Activated CD4-positive, alpha-beta T cell treated with anti-CD3 and anti-CD28 coated beads, Interleukin-2, amount 50 U/mL, for 1 hour (primary cell): Measurements from ENCODE around the gene WASF2.
A peak's percentile ranks its signal among the peaks of the same experiment; 100 is the strongest.
"Not testable (repeated sequence)": the region's sequence is repeated elsewhere in the genome, so short reads cannot be mapped to it uniquely, and the experiment has no call there.

Experiments used
- DNase-seq: peaks from one replicate; pipeline ENCODE4 v3.0.0-alpha.2; 2020

WASF2 gene

GRCh38 chr1:27492796-27493195 is 2.8 kb upstream of the WASF2 start:
- no peak for DNase-seq

DNA sequence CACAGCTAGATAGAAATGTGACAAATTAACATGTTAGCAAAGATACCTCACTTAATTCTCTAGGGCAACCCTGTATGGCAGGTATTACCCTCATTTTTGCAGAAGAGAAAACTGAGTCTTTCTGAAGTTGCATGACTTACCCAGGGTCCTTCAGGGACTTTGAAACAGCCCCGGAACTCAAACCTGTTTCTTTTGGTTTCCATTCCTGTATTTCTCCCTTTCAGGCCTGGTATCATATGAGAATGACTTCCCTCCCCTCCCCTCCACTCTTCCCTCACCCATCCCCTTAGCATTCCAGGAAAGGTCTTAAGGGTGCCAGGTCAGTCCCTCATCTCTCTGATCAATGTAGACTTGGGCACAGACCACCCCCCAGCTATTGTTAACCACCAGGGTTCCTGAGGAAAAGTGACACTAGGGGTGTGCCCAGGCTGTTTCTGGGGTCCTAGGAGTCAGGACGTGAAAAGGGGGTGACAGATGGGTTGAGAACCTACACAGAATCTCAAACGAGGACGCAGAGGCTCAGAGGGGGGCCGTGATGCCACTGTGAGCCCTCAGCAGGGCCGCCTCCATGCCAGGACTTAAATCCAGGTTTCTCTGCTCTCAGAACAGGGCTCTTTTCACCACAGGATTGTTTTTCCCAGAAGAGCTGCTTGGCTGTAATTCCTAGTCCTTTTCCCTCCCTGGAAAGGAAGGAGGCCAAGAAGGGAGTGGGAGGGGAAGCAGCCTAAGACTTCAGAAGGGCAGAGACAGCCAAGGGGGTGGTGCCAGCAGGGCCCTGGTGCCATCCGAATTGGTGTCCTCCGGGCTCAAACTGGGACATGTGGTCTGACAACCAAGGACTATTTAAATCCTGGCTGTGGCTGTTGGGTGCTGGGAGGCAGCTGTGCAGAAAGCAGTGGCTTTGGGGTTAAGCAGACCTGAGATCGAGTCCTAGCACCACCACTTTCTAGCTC is 2.1 kb upstream of the WASF2 start:
- no peak for DNase-seq

GRCh38 chr1:27489501-27489972 is 430 bp downstream of the WASF2 start:
- peak; percentile 14 for DNase-seq

DNA sequence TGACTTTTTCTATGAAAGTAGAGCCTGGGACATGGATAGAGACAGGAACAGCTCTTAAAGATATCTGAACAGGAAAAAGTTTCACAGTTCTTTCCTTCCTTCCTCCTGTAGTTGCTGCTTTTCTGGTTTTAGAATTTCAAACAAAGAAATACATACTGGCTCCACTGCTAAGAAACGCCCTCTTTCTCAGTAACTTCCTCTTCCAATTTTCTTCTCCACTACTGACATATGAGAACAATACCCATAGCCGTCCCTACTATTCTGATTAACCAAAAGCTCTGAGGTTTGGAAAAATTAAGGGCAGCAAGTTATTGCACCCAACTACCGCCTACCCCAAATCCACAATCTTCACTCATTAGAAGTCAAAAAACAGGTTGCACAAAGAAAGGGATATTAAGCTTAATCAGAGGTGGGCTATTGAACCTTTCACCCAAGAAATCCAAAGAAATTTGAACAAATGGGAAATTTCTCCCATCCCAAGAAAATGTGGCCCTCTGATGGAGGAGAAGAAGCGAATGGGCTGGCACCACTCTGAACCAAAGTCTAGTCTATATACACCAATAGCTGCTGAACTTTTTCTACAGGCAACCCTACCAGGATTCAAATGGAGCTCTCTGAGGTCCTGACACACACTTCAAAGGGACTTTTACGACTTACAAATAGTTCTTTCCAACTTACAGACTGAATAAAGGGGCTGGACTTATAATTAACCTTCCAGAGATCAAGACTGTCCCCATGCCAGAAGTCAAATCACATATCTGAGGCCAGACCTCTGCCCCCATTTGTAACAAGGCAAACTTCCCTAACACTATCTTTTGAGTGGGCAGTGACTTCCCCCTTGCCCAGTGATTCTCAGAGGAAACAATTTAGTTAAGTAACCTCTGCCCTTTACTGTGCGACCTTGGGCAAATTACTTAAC is 1.7 kb downstream of the WASF2 start:
- DNase-seq: no peak

GRCh38 chr1:27485363-27485762 is 4.6 kb downstream of the WASF2 start:
- no peak for DNase-seq

DNA sequence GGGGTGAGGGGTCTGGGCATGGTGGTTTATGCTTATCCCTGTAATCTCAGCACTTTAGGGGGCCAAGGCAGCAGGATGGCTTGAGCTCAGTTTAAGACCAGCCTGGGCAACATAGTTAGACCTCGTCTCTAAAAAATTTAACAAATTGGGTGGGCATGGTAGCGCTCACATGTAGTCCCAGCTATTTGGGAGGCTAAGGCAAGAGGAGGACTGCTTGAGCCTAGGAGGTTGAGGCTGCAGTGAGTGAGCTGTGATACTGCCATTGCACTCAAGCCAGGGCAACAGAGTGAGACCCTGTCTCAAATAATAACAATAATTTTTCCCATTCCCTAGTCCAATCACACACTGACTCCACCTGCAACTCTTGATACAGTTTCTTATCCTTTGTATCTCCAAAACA is 6.3 kb downstream of the WASF2 start:
- no peak for DNase-seq

- no peak for DNase-seq
Measured at GRCh38 chr1:27481994-27482620, 7.9 kb downstream of the WASF2 start.

GRCh38 chr1:27478098-27478497 is 11.9 kb downstream of the WASF2 start:
- DNase-seq: no peak

DNA sequence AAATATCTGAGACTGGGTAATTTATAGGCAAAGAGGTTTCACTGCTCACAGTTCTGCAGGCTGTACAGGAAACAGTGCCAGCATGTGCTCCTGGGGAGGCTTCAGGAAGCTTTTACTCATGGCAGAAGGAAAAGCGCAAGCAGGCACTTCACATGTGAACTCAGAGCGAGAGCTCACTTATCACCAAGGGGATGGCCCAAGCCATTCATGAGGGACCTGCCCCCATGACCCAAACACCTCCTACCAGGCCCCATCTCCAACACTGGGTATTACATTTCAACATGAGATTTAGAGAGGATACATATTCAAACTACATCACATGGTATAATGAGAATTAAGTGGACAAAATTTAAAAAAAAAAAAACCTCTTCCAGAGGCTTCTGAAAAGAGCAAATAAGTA is 13.7 kb downstream of the WASF2 start:
- no peak for DNase-seq

- DNase-seq: no peak
Measured at GRCh38 chr1:27475720-27476119, 14.2 kb downstream of the WASF2 start.

DNA sequence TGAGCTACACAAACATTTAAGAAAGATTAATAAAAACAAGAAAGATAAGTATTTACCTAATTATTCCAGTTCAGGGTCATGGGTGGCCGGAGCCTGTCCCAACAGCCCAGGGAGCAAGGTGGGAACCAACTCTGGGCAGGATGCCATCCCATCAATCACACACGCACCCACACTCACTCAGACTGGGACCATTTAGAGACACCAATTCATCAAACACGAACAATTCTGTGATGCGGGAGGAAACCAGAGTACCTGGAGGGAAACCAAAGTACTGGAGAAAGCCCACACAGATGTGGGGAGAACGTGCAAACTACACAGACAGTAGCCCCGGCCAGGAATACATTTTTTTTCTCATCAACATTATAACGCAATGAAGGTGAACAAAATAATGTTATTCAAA is 16.2 kb downstream of the WASF2 start:
- DNase-seq: no peak

DNA sequence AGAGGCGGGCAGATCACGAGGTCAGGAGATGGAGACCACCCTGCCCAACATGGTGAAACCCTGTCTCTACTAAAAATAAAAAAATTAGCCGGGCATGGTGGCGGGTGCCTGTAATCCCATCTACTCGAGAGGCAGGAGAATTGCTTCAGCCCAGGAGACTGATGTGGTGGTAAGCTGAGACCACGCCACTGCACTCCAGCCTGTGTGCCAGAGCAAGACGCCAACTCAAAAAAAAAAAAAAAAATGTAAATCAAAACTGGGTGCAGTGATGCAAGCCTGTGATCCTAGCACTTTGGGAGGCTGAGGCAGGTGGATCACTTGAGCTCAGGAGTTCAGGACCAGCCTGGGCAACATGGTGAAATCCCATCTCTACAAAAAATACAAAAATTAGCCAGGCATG is 17.9 kb downstream of the WASF2 start:
- not testable (repeated sequence) for DNase-seq

DNA sequence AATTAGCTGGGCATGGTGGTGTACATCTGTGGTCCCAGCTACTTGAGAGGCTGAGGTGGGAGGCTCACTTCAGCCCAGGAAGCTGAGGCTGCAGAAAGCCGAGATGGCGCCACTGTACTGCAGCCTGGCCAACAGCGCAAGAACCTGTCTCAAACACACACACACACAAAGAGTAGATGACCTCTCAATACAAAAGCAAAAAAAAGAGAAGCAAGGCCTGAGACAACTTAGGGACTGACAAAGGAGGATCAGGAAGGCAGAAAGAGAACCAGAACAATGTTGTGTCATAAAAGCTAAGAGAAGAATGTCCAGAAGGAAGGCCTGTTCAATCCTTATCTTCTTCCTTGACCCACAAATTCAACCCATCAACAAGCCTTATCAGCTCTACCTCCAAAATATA is 18.5 kb downstream of the WASF2 start:
- no peak for DNase-seq

DNA sequence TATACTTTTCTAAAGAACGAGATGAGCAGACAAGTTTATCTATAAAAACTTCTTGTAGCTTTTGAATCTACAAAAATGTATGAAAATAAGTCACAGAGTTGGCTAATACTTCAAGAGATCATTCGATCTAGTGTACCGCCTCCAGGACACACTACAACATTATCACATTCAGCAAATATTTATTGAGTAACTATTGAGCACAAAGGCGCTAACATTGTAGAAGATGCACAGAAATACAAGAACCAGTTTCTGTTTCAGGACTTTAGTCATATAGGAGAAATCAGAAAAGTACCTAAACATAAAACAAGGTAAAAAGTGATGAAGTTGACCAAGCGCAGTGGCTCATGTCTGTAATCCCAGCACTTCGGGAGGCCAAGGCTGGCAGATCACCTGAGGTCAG is 20.6 kb downstream of the WASF2 start:
- no peak for DNase-seq

- not testable (repeated sequence) for DNase-seq
Measured at GRCh38 chr1:27468378-27468777, 21.6 kb downstream of the WASF2 start.

- DNase-seq: no peak
Measured at GRCh38 chr1:27464926-27465647, 24.9 kb downstream of the WASF2 start.

- DNase-seq: not testable (repeated sequence)
Measured at GRCh38 chr1:27463916-27464315, 26.1 kb downstream of the WASF2 start.

GRCh38 chr1:27458521-27458920 is 31.4 kb downstream of the WASF2 start:
- not testable (repeated sequence) for DNase-seq

DNA sequence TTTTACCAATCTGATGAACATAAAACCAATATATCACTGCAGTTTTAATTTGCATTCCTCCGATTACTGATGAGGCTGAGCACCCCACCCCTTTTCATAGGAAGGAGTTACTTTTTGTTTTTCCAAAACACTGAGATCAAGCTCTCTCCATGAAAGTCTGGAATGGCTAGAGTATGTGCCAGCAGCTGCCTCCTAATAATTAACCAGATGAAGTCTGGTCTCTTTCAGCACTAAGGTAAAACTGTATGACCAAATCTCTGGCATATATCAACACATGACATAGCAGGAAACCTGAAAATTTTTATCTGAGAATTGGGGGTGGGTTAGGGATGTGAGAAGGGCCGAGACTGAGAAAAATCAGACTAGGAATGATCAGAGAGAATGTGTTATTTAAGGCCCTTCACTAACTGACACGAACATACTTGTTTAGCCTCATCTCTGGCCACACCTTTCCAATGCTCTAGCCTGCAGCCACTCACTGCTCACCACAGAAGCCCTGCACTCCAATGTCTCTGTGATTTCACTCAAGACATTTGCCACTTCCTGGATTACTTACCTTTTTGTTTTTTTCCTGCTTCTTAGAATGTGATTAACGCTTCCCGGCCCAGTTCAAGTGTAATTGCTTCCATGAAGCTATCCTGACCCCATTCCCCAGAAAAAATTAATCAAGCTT is 34.7 kb downstream of the WASF2 start:
- no peak for DNase-seq

DNA sequence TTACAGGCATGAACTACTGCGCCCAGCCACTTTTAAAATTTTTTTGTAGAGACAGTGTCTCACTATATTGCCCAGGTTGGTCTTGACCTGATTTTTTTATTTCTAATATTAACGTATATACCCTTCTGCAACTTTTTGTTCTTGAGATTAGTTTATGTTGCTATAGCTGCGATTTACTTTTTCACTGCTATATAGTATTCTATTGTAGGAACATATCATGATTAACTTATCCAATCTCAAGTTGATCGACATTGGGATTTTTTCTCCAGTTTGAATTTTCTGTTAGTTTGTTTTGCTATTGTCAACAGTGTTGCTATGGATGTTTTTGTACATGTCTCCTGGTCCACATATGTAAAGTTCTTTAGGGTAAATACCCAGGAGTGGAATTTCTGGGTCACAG is 35.4 kb downstream of the WASF2 start:
- DNase-seq: no peak

DNA sequence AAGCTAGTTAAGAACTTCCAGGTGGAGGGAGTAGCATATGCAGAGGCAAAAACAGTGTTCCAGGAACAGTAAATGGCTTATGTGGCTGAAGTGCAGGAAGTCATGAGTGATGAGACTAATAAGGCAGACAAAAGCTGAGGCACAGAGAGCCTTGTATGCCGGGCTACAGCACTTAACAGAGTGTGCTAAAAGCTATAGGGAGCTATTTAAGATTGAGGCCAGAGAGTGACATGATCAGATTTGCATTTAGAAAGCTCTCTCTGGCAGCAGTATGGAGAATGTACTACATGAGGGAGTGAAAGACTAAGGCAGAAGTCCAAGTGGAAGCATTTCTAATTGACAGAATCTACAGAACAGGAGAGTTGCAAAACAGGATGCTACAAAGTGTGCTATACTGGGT is 38.6 kb downstream of the WASF2 start:
- DNase-seq: no peak

GRCh38 chr1:27448982-27449381 is 41.0 kb downstream of the WASF2 start:
- no peak for DNase-seq
